ENCODE data around the gene IRF9.

- TF ChIP-seq SPI1 (IDR thresholded peaks at IDR 0.05; ENCODE audit: borderline replicate concordance, low read depth), result no peak
- no peak for TF ChIP-seq CTCF (IDR thresholded peaks at IDR 0.05; ENCODE audit: insufficient read depth, low read length)
Observed at GRCh38 chr14:24145219-24145618, 15.8 kb upstream of the IRF9 start.

Data from HL-60 (cell line).